SK-N-MC (cell line): ENCODE data around the gene LMF2.
"Not testable (repeated sequence)": the region's sequence is repeated elsewhere in the genome, so short reads cannot be mapped to it uniquely, and the experiment has no call there.

Source experiments
- DNase-seq: peaks from one replicate; pipeline ENCODE4 v3.0.0-alpha.2; 2011; ENCODE audit warnings: low read depth, low spot score
- H3K27ac ChIP-seq: fragments of 200-600 bp; sonication (generic); 2 replicates; pipeline ENCODE4 v1.5.1; 2016; ENCODE audit warnings: mixed run types
- H3K36me3 ChIP-seq: fragments of 200-600 bp; sonication (generic); 2 replicates; pipeline ENCODE4 v1.6.1; 2017; ENCODE audit warnings: antibody characterized with exemption, low read length, mixed read lengths; ENCODE audit not compliant: insufficient read depth
- H3K4me3 ChIP-seq: fragments of 200-600 bp; sonication (generic); 2 replicates; pipeline ENCODE4 v1.5.1; 2016
- H3K9ac ChIP-seq: fragments of 200-600 bp; sonication (generic); 2 replicates; pipeline ENCODE4 v1.8.0; 2017; ENCODE audit warnings: mixed run types, mixed read lengths; ENCODE audit not compliant: insufficient read length
- H3K9me3 ChIP-seq: fragments of 200-600 bp; sonication (generic); 2 replicates; pipeline ENCODE4 v1.6.1; 2017; ENCODE audit warnings: low read depth, mild to moderate bottlenecking, antibody characterized with exemption, low read length, moderate library complexity, mixed read lengths
- EZH2 ChIP-seq: fragments of 200-600 bp; sonication (generic); IDR thresholded peaks from one replicate; pipeline ENCODE4 v1.6.1; 2017; ENCODE audit warnings: antibody characterized with exemption
- FOXP2 ChIP-seq: optimal IDR thresholded peaks from 2 replicates; pipeline ENCODE3; 2011; ENCODE audit warnings: mild to moderate bottlenecking, moderate library complexity; ENCODE audit not compliant: insufficient read depth; ENCODE audit errors: extremely low read length, control extremely low read depth
- POLR2AphosphoS5 ChIP-seq: IDR thresholded peaks from 2 replicates; pipeline ENCODE4 v1.6.1; 2012; ENCODE audit warnings: mild to moderate bottlenecking, low read depth, low read length, borderline replicate concordance

Gene LMF2

GRCh38 chr22:50537765-50538164 lies 30.3 kb upstream of the LMF2 start:
- DNase-seq = no peak
- Histone ChIP-seq H3K9me3 (no peaks in the 10 kb centered on the region), H3K4me3 (no peak overlapping the region), H3K27ac (peak overlapping the region; percentile 30; the same call in 1 of the 2 replicates), H3K36me3 (no peaks in the 10 kb centered on the region), H3K9ac (no peak overlapping the region)
- no peak for TF ChIP-seq POLR2AphosphoS5
- TF ChIP-seq FOXP2 = no peak
- TF ChIP-seq EZH2 = no peak

GRCh38 chr22:50536226-50536625 lies 28.7 kb upstream of the LMF2 start:
- TF ChIP-seq EZH2 (no peak), POLR2AphosphoS5 (no peak), FOXP2 (no peak)

GRCh38 chr22:50535113-50535512 lies 27.6 kb upstream of the LMF2 start:
- no peak overlapping the region for H3K4me3 ChIP-seq
- H3K9me3 ChIP-seq = no peaks in the 10 kb centered on the region
- no peaks in the 10 kb centered on the region for H3K36me3 ChIP-seq
- no peak overlapping the region for H3K9ac ChIP-seq
- H3K27ac ChIP-seq = no peak overlapping the region
- no peak for TF ChIP-seq EZH2
- no peak for TF ChIP-seq FOXP2
- TF ChIP-seq POLR2AphosphoS5 = no peak
- no peak for DNase-seq

More at GRCh38 chr22:50536226-50536625, 28.7 kb upstream of the LMF2 start:
- DNase-seq = no peak
- Histone ChIP-seq H3K9ac (no peak overlapping the region), H3K27ac (no peak overlapping the region), H3K4me3 (no peak overlapping the region), H3K9me3 (no peaks in the 10 kb centered on the region), H3K36me3 (no peaks in the 10 kb centered on the region)

GRCh38 chr22:50533856-50534711 lies 26.6 kb upstream of the LMF2 start:
- not testable (repeated sequence) for H3K36me3 ChIP-seq, DNase-seq, H3K4me3 ChIP-seq, H3K9ac ChIP-seq, H3K9me3 ChIP-seq
- H3K27ac ChIP-seq = peak overlapping the region; percentile 42; the same call in 1 of the 2 replicates

GRCh38 chr22:50532824-50533796 lies 25.6 kb upstream of the LMF2 start:
- Histone ChIP-seq H3K36me3 (no peaks in the 10 kb centered on the region), H3K9me3 (no peaks in the 10 kb centered on the region), H3K27ac (peak overlapping the region; percentile 42; the same call in 1 of the 2 replicates), H3K4me3 (no peak overlapping the region), H3K9ac (no peak overlapping the region)
- TF ChIP-seq POLR2AphosphoS5 (no peak), EZH2 (no peak), FOXP2 (no peak)
- no peak for DNase-seq

GRCh38 chr22:50531962-50532674 lies 24.6 kb upstream of the LMF2 start:
- Histone ChIP-seq H3K36me3 (no peaks in the 10 kb centered on the region), H3K27ac (no peak overlapping the region), H3K9me3 (no peaks in the 10 kb centered on the region), H3K4me3 (no peak overlapping the region), H3K9ac (no peak overlapping the region)
- DNase-seq = no peak
- TF ChIP-seq EZH2 = no peak
- TF ChIP-seq POLR2AphosphoS5 = no peak
- TF ChIP-seq FOXP2 = no peak

GRCh38 chr22:50531546-50531961 lies 24.1 kb upstream of the LMF2 start:
- H3K27ac ChIP-seq = no peak overlapping the region
- peak overlapping the region; percentile 82; the same call in 1 of the 2 replicates for H3K4me3 ChIP-seq
- H3K9me3 ChIP-seq = no peaks in the 10 kb centered on the region
- H3K9ac ChIP-seq = peak overlapping the region; percentile 20
- TF ChIP-seq FOXP2 (no peak), POLR2AphosphoS5 (no peak), EZH2 (no peak)
- no peak for DNase-seq
- no peaks in the 10 kb centered on the region for H3K36me3 ChIP-seq
